Measurements from ENCODE around the gene KRT17.
"Not testable (repeated sequence)": the region's sequence is repeated elsewhere in the genome, so short reads cannot be mapped to it uniquely, and the experiment has no call there.

Gene KRT17

GRCh38 chr17:41606930-41607329 is 17.4 kb downstream of the KRT17 start:
- DNase-seq (ENCODE audit: insufficient read length, low spot score); FAIRE-seq: not testable (repeated sequence)

DNA sequence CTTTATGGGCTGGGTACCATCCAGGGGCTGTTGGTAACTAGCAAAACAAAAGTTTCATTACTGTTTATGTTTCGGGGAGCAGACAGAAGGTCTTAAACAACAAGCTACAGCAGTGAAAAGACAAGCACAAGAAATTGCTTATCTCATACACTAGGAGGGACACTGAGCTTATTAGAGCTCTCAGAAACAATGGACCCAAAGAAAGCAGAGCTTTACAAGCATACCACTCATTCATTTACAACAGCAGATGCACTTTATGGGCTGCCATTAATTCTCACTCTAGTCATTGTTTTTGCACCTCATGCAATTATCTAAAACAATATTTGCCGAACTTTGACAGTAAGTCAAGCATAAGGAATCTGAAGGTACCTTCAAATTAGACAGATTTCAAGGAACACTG is 21.9 kb downstream of the KRT17 start:
- DNase-seq (ENCODE audit: insufficient read length, low spot score), result no peak

DNA sequence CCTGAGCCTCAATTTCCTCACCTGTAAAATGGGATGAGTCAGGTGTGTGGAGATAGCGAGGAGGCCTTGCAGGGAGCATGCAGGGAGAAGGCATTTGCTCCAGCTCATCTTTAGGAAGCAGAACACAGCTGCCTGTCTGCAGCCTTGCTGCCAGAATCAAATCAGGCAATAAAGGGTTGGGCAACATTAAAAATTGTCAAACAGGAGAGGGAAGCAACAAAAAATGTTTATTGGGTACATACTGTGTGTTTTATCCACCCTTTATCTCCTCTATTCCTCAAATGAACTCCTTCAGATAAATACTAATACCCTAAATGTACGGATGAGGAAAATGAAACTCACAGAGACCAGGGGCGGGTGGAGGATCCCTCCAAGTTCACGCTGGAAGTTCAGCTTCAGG is 24.1 kb downstream of the KRT17 start:
- DNase-seq (ENCODE audit: insufficient read length, low spot score) (no peak), FAIRE-seq (no peak)

More for the DNA sequence above, 21.9 kb downstream of the KRT17 start:
- FAIRE-seq, result no peak

DNA sequence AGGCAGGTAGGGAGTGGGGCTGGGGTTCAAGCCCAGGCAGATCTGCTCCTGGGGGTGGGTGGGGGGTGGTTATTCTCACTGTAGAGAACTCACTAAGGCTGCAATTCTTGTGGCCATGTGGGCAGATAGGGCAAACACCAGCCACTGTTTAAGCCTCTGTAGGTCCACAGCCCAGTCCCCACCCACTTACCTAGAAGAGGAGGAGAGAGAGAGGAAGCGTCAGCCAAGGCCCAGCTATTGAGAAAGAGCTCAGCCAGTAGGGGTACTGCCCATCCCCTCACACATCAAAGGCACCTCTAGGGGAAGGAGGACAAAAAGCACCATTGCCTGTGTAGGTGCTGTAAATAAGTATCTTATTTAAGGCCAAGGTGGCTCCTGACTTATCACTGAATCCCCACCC is 24.7 kb downstream of the KRT17 start:
- DNase-seq (ENCODE audit: insufficient read length, low spot score) (no peak), FAIRE-seq (no peak)

DNA sequence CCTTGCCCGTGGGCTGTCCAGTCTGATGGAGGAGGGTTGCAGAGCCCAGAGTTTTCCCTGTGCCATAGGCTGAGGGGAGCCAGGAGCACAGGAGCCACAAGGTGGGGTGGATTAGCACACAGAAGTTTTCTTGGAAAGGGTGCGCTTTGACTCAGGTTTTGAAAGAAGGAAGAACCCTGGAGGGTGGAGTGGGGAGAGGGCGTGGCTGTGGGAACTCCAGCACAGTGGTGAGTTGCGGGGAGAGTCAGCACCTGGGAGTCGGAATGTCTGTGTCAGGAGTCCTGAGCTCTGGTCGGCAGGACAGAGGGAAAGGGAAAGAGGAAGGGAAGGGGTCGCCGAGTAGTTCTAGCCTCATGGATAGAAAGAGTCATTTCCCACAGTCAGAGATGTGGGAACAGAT is 28.8 kb downstream of the KRT17 start:
- DNase-seq (ENCODE audit: insufficient read length, low spot score) (no peak), FAIRE-seq (no peak)

GRCh38 chr17:41594363-41594915 is 29.9 kb downstream of the KRT17 start:
- DNase-seq (ENCODE audit: insufficient read length, low spot score) (no peak), FAIRE-seq (no peak)

DNA sequence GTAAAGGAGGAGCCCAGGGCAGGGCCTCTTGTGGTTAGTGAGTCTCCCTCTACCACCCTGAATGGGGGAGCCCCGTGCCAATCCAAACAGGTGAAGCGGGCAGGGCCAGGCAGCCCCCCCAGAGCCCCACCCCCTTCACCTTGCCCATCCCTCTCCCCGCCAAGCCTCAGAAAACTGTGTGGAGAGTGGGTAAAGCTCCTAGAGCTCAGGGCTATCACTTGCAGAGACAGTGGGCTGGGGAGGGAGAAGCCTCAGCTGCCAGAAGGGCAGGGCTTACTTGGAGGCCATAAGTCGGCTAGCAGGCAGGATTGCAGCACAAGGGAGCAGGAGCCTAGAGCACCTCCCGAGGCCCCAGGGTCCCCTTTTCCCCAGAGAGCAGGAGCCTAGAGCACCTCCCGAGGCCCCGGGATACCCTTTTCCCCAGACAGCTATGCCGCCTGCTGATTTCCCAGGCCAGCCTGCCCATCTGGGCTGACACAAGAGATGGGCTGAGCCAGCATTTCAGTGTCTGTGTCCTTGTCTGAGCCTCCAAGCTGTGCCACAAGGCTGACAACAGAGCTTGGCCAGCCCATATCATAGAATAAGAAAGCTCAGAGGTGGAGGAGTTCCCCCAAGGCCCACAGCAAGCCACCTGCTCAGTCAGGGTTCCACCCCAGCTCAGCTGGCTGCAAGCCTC is 30.9 kb downstream of the KRT17 start:
- no peak for DNase-seq (ENCODE audit: insufficient read length, low spot score)
- no peak for FAIRE-seq

GRCh38 chr17:41592601-41593305 is 31.6 kb downstream of the KRT17 start:
- FAIRE-seq (no peak), DNase-seq (ENCODE audit: insufficient read length, low spot score) (no peak)

DNA sequence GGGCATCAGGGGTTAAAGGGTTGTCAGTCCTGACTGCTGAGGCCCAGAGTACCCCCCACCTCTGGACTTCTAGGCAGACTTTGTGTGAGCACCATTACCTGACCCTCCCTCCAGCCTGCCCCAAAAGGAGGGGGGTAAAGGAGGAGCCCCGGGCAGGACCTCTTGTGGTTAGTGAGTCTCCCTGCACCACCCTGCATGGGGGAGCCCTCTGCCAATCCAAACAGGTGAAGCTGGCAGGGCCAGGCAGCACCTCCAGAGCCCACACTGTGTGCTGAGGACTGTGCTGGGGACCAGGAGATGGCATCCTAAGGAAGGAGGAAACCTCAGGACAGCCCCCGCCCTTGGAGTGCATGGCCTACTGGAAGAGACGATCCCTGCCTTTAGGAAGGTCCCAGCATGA is 35.1 kb downstream of the KRT17 start:
- no peak for FAIRE-seq
- no peak for DNase-seq (ENCODE audit: insufficient read length, low spot score)

DNA sequence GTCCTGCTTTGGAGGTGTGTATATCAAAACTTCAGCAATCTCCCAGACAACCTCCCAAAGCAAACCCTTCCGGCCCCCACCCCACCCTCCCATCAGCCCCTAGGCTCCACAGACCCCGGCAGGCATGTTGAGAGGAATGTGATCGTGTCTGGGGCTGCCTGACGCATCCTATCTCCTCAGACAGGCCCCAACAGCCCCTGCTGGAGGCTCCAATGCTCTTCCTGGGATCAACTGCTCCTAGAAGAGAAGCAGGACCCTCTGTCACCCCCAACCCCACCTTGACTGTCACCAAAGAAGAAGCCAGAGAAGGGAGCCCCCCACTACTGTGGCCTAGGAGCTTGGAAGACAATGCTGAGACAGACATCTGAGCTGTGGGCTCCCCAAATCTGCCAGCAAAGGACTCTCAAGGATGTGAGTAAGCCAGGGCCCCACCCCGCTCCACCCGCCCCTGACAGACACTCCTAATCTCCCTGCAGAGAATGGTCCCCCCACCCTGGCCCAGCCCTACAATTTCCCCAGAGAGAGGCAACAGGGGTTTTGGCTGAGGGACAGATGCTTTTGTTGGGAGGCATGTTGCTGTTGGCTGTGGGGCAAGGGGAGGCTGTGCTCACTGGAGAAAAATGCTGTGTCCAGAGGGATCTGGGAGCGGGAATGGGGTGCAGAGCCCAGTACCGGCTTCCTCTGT is 36.1 kb downstream of the KRT17 start:
- DNase-seq (ENCODE audit: insufficient read length, low spot score), result no peak

GRCh38 chr17:41586863-41587495 is 37.4 kb downstream of the KRT17 start, which contains the start of gene KRT14:
TSS of gene KRT14 (minus strand) at chr17:41586895. CDS start at chr17:41586834, 61 bp downstream.
- FAIRE-seq (no peak), DNase-seq (ENCODE audit: insufficient read length, low spot score) (no peak)

More for the DNA sequence above, 36.1 kb downstream of the KRT17 start:
- no peak for FAIRE-seq

GRCh38 chr17:41585301-41586056 is 38.9 kb downstream of the KRT17 start:
- DNase-seq (ENCODE audit: insufficient read length, low spot score) (no peak), FAIRE-seq (no peak)

DNA sequence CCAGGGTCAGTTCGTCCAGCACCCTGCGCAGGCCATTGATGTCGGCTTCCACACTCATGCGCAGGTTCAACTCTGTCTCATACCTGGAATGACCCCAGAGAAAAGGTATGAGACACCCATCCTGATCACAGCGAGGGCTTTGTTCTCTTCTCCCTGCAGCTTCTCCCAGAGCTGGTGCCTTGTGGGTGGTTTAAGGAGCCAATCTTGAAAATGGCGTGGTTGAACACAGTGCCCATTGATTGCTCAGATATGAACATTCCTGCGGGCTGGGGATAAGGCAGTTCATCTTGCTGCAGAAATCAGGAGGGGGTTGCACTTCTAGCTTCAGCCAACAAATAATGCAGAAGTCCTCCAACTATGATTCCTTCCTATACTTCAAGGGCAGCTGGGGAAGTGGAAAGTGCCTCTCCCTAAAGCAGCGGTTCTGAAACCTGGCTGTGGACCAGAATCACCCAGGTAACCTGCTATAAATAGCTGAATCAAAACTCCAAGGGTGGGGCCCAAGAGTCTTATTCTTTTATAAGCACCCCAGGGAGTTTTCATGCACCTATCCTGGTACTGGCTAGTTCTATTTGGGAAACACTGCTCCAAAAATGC is 39.9 kb downstream of the KRT17 start:
- peak; percentile 86 for FAIRE-seq
- not testable (repeated sequence) for DNase-seq (ENCODE audit: insufficient read length, low spot score)

DNA sequence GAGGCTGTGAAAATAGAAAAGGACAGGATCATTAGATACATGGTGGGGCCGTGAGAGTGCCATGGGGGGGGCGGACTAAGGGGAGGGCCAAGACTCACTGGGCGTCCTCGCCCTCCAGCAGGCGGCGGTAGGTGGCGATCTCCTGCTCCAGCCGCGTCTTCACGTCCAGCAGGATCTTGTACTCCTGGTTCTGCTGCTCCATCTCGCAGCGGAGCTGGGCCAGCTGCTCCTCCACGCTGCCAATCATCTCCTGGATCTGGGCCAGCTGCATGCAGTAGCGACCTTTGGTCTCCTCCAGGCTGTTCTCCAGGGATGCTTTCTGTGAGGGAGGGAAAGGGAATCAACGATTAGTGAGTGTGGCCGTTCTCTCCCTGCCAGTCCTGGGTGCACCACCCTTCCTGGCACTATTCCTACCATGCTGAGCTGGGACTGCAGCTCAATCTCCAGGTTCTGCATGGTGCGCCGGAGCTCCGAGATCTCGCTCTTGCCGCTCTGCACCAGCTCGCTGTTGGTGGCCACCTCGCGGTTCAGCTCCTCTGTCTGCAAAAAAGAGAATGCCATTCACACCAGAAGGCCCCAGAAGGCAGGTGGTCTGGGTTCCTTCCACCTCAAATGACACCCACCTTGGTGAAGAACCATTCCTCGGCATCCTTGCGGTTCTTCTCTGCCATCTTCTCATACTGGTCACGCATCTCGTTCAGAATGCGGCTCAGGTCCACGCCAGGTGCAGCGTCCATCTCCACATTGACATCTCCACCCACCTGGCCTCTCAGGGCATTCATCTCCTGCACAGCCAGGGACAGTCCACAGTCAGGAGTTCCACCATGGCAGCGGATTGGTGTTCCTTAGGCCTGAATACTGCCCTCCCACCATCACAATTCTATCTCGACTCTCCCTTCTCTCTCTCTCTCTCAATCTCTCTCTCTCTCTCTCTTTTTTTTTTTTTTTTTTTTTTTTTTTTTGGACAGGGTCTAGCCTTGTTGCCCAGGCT is 40.9 kb downstream of the KRT17 start:
- DNase-seq (ENCODE audit: insufficient read length, low spot score) (no peak), FAIRE-seq (peak; percentile 48)

DNA sequence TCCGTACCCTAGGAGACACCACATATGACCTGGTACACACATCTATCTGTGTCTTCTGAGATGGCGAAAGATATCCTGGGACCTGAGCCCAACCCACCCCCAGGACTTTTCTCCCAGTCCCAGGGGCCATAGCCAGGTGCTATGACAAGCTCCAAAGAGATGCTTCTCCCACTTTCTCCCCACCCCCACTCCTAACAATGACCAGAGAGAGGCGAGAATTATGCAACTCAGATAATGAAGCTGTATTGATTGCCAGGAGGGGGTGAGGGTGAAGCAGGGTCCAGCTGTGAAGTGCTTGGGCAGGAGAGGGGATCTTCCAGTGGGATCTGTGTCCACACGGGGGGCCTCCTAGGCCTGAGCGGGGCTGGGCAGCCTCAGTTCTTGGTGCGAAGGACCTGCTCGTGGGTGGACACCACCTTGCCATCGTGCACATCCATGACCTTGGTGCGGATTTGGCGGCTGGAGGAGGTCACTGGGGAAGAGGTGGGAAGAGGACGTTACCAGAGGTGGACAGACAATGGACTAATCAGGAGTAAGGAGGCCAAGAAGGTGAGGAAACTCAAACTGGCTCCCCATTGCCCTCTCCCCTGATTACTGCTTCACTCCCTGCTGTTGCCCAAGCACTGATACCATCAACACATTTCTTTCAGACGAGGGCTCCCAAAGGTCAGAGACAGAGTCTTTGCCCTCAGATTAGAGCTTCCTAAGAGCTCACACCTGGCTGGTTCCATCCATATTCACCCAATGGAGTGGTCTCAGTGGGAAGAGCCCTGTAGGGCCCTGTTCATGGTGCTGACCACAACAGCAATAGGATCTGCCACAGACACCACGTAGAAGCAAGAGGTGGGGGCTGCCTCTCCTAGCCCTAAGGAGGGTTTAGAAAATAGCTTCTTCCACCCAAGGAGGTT is 42.1 kb downstream of the KRT17 start:
- not testable (repeated sequence) for DNase-seq (ENCODE audit: insufficient read length, low spot score)
- peak; percentile 83 for FAIRE-seq

DNA sequence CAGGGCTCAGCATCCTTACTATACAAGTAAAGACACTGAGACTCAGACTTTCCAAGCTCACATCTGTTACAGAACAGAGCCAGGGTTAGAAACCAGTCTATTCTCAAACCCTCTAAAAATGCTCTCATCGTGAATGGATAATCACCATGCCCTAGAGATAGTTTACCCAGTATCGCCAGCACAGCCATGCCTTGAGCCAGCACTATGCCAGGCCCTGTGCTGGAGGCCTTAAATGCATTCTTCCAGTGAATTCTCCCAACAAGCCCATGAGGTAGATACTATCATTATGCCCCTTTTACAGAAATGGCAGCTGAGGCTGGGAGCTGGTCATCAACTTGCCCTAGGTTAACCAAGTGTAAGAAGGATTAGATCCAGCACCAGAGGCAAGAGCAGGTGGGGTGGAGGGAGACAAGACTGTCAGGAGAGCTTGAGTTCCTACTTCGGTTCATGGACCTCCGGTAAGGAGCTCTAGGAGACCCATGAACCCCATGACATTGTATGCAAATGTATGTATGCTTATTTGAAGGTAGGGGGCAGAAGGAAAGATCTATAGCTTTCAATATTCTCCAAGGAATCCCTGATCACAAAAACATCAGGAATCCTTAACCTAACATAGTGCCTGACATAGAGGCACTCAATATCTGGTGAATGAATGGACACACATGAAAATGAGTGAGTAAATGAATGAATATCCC is 42.9 kb downstream of the KRT17 start:
- DNase-seq (ENCODE audit: insufficient read length, low spot score), result no peak
- no peak for FAIRE-seq
